A673 (cell line): Measurements from ENCODE around the gene ATP8B4.

Experiments used
- EZH2 ChIP-seq: fragments of 200-600 bp; sonication (generic); IDR thresholded peaks from 2 replicates; pipeline ENCODE4 v1.6.1; 2017; ENCODE audit warnings: borderline replicate concordance, low read depth, mild to moderate bottlenecking, mixed read lengths, antibody characterized with exemption, low read length; ENCODE audit not compliant: poor library complexity, severe bottlenecking
- TF ChIP-seq, protein P1 (sequence below): fragments of 300-800, 200-600 bp; sonication (generic); conservative IDR thresholded peaks from 2 replicates; pipeline ENCODE4 v1.5.1; 2017; ENCODE audit warnings: low read depth, mild to moderate bottlenecking, antibody characterized with exemption, low read length, moderate library complexity, mixed read lengths

DNA sequence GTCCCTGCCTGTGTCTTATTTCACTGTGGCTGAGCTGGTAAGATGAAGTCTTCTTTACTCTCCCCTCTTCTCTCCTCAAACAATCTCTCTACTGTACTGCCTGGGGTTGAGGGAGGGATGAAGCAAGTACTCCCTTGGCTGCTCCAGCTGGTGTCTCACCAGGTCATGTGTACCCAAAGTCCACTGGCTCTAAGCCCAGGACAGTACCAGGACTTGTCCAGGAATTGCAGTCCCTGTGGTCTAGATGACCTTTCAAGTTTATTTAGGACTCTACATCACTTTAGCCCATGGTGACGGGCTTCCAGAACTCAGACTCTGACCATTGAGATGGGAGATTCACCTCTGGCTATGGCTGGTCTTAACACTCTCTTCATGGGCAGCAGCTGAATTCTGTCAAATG lies 45.4 kb upstream of the ATP8B4 start:
- TF ChIP-seq, protein P1, sequence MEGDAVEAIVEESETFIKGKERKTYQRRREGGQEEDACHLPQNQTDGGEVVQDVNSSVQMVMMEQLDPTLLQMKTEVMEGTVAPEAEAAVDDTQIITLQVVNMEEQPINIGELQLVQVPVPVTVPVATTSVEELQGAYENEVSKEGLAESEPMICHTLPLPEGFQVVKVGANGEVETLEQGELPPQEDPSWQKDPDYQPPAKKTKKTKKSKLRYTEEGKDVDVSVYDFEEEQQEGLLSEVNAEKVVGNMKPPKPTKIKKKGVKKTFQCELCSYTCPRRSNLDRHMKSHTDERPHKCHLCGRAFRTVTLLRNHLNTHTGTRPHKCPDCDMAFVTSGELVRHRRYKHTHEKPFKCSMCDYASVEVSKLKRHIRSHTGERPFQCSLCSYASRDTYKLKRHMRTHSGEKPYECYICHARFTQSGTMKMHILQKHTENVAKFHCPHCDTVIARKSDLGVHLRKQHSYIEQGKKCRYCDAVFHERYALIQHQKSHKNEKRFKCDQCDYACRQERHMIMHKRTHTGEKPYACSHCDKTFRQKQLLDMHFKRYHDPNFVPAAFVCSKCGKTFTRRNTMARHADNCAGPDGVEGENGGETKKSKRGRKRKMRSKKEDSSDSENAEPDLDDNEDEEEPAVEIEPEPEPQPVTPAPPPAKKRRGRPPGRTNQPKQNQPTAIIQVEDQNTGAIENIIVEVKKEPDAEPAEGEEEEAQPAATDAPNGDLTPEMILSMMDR: no peak
- no peak for TF ChIP-seq EZH2
